Small intestine (tissue), 7 donors: ENCODE data around the gene OLR1. TPM values are rescaled to one million over a fixed set of nuclear protein-coding genes. Genes with fewer than 3 reads are reported as not detected.
A peak's percentile ranks its signal among the peaks of the same experiment; 100 is the strongest.

Source experiments
- DNase-seq, 2 donors: peaks; one replicate each; pipeline versions ENCODE4 v3.0.0 to v3.0.0-alpha.2; 2013
- FAIRE-seq: peaks from 2 replicates; lab custom pipeline; 2012; peaks lifted over from hg19 to GRCh38; lab: Jason Lieb, UNC
- H3K27ac ChIP-seq, 3 donors: one replicate each; pipeline ENCODE4 v1.5.1; 2013; ENCODE audit warnings: low read length in 2 of 3, mild to moderate bottlenecking in 2 of 3, control low read depth in 1 of 3, inconsistent platforms in 1 of 3, low read depth in 1 of 3, moderate library complexity in 1 of 3
- H3K27me3 ChIP-seq, 3 donors: one replicate each; pipeline ENCODE4 v1.6.1; 2013; ENCODE audit warnings: low read length in 3 of 3, inconsistent platforms in 1 of 3; ENCODE audit not compliant: control insufficient read depth in 3 of 3, insufficient read depth in 3 of 3
- H3K36me3 ChIP-seq, 3 donors: one replicate each; pipeline ENCODE4 v1.6.1; 2013; ENCODE audit warnings: low read length in 3 of 3, inconsistent platforms in 1 of 3, low read depth in 1 of 3, mild to moderate bottlenecking in 1 of 3, moderate library complexity in 1 of 3; ENCODE audit not compliant: control insufficient read depth in 3 of 3, insufficient read depth in 2 of 3
- H3K4me1 ChIP-seq, 3 donors: one replicate each; pipeline ENCODE4 v1.6.1; 2013; ENCODE audit warnings: low read length in 2 of 3, inconsistent platforms in 1 of 3, low read depth in 1 of 3, mild to moderate bottlenecking in 1 of 3, moderate library complexity in 1 of 3; ENCODE audit not compliant: control insufficient read depth in 3 of 3, insufficient read depth in 2 of 3
- H3K4me3 ChIP-seq, 3 donors: one replicate each; pipeline ENCODE4 v1.5.1; 2013; ENCODE audit warnings: low read length in 3 of 3, control low read depth in 1 of 3, inconsistent platforms in 1 of 3, low read depth in 1 of 3, mild to moderate bottlenecking in 1 of 3, moderate library complexity in 1 of 3
- H3K9me3 ChIP-seq, 2 donors: one replicate each; pipeline ENCODE4 v1.6.1; 2013; ENCODE audit warnings: low read depth in 1 of 2, low read length in 1 of 2; ENCODE audit not compliant: control insufficient read depth in 2 of 2, insufficient read depth in 1 of 2
- WGBS, 3 donors: extraction: QIAGEN DNeasy Blood & Tissue Kit; methylation state at CpG; one replicate each; pipeline ENCODE4 v1.1.7; 2013; 5-methylcytosine and 5-hydroxymethylcytosine counted together
- polyA plus RNA-seq, 4 donors: library from polyadenylated mRNA; stranded (reverse) in 3 of 4; unstranded in 1 of 4; fragments of 200-250 nt in 3 of 4; fragments of 120-200 nt in 1 of 4; gene quantifications; one replicate each; pipeline versions ENCODE4 v1.2.1 to v1.2.3, GENCODE V29; 2013
- donor health status: healthy with polysubstance abuse.
- donor health status: control.
- donor health status: control.
- donor health status: Bipolar disorder and iron deficiency.
- donor health status: healthy.

Gene OLR1
- polyA plus RNA-seq, 4 donors = 0.18 to 0.55 (median 0.27) TPM; not detected in 1

DNA sequence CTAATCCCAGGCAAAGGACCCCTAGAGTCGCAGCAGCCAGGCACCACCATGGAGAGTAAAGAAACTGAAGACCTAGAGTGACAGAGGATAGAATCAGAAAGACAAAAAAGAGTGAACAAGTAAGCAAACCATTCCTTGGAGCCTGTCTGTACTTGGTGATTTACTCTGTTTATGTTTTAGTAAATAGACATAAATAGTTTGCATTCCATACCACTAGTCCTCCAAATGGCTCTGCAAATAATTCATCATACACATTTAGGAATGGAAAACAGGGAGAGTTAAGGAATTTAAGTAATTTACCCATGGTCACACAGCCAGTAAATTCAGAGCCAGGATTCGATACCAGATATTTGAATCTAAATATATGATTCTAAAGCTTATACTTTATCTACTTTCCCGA is 2.8 kb downstream of the OLR1 start:
- DNase-seq (no peak), FAIRE-seq (no peak)
- H3K4me1 ChIP-seq = no peaks in the 10 kb centered on the region
- no peaks in the 10 kb centered on the region for H3K27me3 ChIP-seq
- no peak overlapping the region for H3K27ac ChIP-seq
- H3K36me3 ChIP-seq = no peaks in the 10 kb centered on the region
- no peak overlapping the region for H3K4me3 ChIP-seq
- no peaks in the 10 kb centered on the region for H3K9me3 ChIP-seq
- WGBS, 3 donors = 64 to 77% (median 71%) methylated on average over 3 of the region's 3 CpGs

DNA sequence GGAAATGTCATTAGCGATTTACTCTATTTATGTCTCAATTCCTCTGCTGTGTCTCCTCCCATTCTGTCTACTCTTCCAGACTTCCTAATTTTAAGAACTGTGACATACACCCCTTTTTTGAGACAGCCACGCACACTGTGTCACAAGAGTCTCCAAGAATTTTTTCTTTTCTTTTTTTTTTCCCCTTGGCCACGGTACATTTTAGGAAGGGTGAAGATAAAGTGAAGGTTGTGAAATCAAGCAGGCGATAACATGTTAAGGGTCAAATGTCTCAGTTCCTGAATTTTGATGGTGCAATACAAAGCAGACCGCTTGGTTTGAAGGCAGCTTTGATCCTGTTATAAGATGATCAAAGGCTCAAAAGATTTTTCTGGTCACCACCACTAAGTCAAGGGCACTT is 4.3 kb downstream of the OLR1 start:
- H3K9me3 ChIP-seq = no peaks in the 10 kb centered on the region
- DNase-seq (peak in 1 of 2 donors; percentile 15), FAIRE-seq (no peak)
- no peaks in the 10 kb centered on the region for H3K36me3 ChIP-seq
- WGBS, 3 donors = 47 to 57% (median 52%) methylated on average over 5 of the region's 5 CpGs
- H3K4me1 ChIP-seq = no peaks in the 10 kb centered on the region
- H3K4me3 ChIP-seq = no peak overlapping the region
- H3K27me3 ChIP-seq = no peaks in the 10 kb centered on the region
- no peak overlapping the region for H3K27ac ChIP-seq

DNA sequence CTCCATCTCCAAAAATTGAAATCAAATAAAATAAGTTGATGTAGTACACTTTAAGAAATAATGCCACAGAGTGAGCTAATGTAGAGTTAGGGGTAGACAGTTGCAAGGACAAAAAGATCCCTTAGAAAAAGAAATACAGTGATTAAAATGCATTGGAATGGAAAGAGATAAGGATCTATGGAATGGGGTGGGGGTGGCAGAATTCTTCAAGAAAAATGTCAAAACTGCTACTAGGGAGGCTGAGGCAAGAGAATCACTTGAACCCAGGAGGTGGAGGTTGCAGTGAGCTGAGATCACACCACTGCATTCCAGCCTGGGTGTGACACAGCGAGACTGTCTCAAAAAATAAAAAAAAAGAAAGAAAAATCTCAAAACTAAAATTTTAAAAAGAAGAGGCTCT is 6.5 kb downstream of the OLR1 start:
- 6 to 96% (median 6%) methylated on average over 1 of the region's 1 CpG for WGBS, 3 donors
- DNase-seq = no peak
- H3K4me3 ChIP-seq = no peak overlapping the region
- no peak overlapping the region for H3K27ac ChIP-seq
- no peaks in the 10 kb centered on the region for H3K36me3 ChIP-seq
- no peaks in the 10 kb centered on the region for H3K9me3 ChIP-seq
- no peaks in the 10 kb centered on the region for H3K27me3 ChIP-seq
- no peak for FAIRE-seq
- H3K4me1 ChIP-seq = no peaks in the 10 kb centered on the region

DNA sequence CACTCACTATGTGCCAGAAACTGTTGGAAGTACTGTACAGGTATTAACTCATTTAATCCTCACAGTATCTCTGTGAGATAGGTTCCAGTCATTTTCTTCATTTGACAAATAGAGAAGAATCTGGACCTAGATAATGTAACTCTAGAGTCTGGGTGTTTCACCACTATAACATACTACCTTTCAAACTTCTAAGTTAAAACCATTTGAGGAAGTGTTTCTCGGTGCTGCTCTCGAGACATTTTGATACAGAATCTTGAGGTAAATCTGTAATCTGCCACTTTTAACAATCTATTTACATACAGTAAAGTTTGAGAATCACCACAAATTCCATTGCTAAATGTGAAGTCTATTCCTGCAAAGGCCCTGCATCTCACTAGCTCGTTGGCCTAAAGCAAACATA is 8.8 kb downstream of the OLR1 start:
- FAIRE-seq (no peak), DNase-seq (no peak)
- no peak overlapping the region for H3K4me3 ChIP-seq
- WGBS, 3 donors = 59 to 64% (median 63%) methylated on average over 3 of the region's 3 CpGs
- H3K27ac ChIP-seq = no peak overlapping the region
- no peaks in the 10 kb centered on the region for H3K9me3 ChIP-seq
- H3K36me3 ChIP-seq = no peaks in the 10 kb centered on the region
- no peaks in the 10 kb centered on the region for H3K27me3 ChIP-seq
- no peaks in the 10 kb centered on the region for H3K4me1 ChIP-seq

DNA sequence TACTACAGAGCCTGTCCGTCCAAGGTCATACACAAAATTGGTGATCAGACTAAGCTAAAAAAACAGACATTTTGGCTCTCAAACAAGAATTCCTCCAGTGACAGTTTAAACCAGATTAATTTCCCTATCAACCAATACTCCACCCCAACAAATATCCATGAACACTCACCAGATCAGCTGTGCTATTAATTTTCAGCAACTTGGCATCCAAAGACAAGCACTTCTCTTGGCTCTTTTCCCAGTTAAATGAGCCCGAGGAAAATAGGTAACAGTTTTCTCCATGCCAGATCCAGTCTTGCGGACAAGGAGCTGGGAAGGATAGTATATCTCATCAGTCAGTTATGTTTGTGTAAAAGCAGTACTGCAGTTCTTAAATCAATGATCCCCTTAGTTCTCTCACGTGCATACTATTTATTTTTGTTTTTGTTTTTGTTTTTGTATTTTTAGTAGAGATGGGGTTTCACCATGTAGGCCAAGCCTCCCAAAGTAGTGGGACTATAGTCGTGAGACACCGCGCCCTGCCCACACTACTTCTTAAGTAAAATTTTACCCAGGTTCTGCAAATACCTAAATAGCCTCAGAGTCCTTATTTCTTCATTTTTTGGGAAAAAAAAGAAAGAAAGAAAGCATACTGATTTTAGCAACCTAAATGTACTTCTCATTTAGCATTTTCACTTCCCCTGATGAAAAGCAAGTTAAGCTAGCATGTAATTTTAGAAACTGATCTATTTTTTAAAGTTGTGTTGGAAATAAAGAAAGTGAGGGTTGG is 11.1 kb downstream of the OLR1 start:
- H3K36me3 ChIP-seq = no peaks in the 10 kb centered on the region
- no peaks in the 10 kb centered on the region for H3K27me3 ChIP-seq
- H3K4me3 ChIP-seq = no peak overlapping the region
- H3K4me1 ChIP-seq = no peaks in the 10 kb centered on the region
- peaks cover 0 to 4% of the 10 kb centered on the region in 2 donors for H3K9me3 ChIP-seq
- no peak overlapping the region for H3K27ac ChIP-seq
- FAIRE-seq (no peak), DNase-seq (no peak)
- WGBS, 3 donors = 65 to 74% (median 73%) methylated on average over 7 of the region's 7 CpGs

DNA sequence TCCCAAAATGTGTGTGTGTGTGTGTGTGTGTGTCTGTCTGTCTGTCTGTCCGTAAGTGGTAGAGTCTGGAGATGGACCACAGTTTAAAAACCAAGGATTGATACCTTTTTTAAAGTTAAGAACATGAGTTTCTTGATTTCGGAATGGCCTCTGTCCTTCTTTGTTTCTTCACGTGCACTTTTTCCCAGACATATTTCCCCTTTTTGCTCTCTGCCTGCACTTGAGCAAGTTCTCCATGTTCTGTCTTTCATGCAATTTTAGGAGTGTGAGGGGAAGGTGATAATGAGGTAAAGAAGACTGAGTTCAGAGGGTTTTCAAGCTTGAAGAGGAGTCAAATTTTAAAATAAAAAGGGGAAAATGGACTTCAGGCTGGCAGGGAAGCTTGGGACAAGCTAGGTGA is 12.7 kb downstream of the OLR1 start:
- DNase-seq (no peak), FAIRE-seq (no peak)
- 58 to 76% (median 58%) methylated on average over 3 of the region's 3 CpGs for WGBS, 3 donors
- Histone ChIP-seq H3K4me3 (no peak overlapping the region), H3K36me3 (no peaks in the 10 kb centered on the region), H3K27ac (no peak overlapping the region), H3K9me3 (peaks cover 0 to 4% of the 10 kb centered on the region in 2 donors), H3K4me1 (no peaks in the 10 kb centered on the region), H3K27me3 (no peaks in the 10 kb centered on the region)

DNA sequence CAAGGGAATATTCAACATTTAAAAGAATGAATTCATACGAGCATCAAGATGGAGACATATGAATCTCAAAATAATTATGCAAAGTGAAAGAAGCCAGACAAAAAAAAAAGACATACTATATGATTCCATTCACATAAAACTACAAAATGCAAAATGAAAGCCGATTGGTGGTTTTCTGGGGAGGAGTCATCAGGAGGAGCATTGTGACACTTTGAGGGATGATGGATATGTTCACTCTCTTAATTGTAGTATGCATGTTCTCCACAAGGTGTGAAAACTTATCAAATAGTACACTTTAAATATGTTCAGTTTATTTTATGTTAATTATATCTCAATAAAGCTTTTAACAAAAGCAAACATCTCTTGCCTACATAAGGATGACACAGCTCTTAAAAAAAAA is 13.5 kb downstream of the OLR1 start:
- Histone ChIP-seq H3K36me3 (no peaks in the 10 kb centered on the region), H3K4me1 (peaks cover 0 to 8% (median 0%) of the 10 kb centered on the region in 3 donors), H3K9me3 (peaks cover 0 to 4% of the 10 kb centered on the region in 2 donors), H3K27ac (no peak overlapping the region), H3K4me3 (no peak overlapping the region), H3K27me3 (no peaks in the 10 kb centered on the region)
- WGBS, 3 donors = 81 to 86% (median 82%) methylated on average over 2 of the region's 2 CpGs
- DNase-seq (no peak), FAIRE-seq (no peak)

DNA sequence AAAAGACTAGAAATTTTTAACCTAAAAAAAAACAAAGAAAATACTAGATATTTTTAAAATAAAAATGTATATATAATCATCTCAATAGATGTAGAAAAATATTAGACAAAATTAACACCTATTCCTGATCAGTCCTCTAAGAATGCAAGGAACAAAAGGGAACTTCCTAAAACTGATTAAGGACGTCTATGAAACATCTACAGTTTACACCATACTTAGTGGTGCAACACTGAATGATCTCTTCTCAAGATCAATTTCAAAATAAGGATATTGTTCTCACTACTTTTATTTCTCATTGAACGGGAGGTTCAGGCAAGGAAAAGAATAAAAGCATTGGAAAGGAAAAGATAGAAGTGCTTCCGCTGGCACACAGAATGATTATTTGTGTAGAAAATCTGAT is 16.0 kb downstream of the OLR1 start:
- no peaks in the 10 kb centered on the region for H3K36me3 ChIP-seq
- 75 to 80% (median 76%) methylated on average over 3 of the region's 3 CpGs for WGBS, 3 donors
- H3K4me3 ChIP-seq = no peak overlapping the region
- H3K27ac ChIP-seq = no peak overlapping the region
- H3K27me3 ChIP-seq = no peaks in the 10 kb centered on the region
- DNase-seq (no peak), FAIRE-seq (no peak)
- peaks cover 0 to 15% (median 0%) of the 10 kb centered on the region in 3 donors for H3K4me1 ChIP-seq
- H3K9me3 ChIP-seq = peaks cover 0 to 4% of the 10 kb centered on the region in 2 donors

DNA sequence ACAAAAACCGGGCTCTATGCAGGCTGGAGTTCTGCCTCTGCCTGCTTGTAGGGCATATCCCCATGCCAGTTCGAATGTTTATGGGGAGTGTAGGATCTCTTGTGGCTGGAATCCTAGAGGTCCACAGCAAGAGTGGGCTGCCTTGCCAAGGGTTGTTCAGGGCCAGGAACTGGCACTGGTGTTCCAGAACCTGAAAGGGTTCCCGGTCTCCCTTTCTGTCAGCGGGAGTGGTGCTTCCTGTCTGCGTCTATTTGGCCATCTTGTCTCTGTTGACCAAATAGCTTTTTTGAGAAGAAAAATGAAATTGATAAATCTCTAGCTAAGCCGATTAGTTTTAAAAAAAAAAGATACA is 17.8 kb downstream of the OLR1 start:
- peaks cover 0 to 15% (median 0%) of the 10 kb centered on the region in 3 donors for H3K4me1 ChIP-seq
- peak overlapping the region in 2 of 3 donors; percentile 50 to 77 for H3K4me3 ChIP-seq
- H3K27me3 ChIP-seq = no peaks in the 10 kb centered on the region
- DNase-seq (no peak), FAIRE-seq (no peak)
- H3K9me3 ChIP-seq = peaks cover 0 to 4% of the 10 kb centered on the region in 2 donors
- no peaks in the 10 kb centered on the region for H3K36me3 ChIP-seq
- 62 to 73% (median 71%) methylated on average over 6 of the region's 6 CpGs for WGBS, 3 donors
- H3K27ac ChIP-seq = peak overlapping the region in 1 of 3 donors; percentile 81
